NCI-H345 (cell line): Measurements from ENCODE around the gene CAMKK2.
A peak's percentile ranks its signal among the peaks of the same experiment; 100 is the strongest.
"Not testable (repeated sequence)": the region's sequence is repeated elsewhere in the genome, so short reads cannot be mapped to it uniquely, and the experiment has no call there.

Experiments
- DNase-seq: peaks from one replicate; lab custom pipeline; 2025; lab: John Stamatoyannopoulos, UW

CAMKK2 gene

DNA sequence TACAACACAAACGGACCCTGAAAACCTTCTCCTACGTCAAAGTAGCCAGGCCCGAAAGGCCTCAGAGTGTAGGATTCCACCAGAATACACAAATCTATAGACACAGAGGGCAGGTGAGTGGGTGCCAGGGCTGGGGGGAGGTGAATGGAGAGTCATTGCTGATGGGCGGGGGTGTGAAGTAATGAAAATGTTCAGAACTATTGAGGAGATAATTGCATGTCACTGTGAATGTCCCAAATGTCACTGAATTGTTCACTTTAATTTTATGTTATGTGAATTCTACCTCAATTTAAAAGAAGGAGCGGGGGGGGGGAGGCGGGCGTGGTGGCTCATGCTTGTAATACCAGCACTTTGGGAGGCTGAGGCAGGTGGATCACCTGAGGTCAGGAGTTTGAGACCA, 50.6 kb downstream of the CAMKK2 start:
- DNase-seq: no peak

DNA sequence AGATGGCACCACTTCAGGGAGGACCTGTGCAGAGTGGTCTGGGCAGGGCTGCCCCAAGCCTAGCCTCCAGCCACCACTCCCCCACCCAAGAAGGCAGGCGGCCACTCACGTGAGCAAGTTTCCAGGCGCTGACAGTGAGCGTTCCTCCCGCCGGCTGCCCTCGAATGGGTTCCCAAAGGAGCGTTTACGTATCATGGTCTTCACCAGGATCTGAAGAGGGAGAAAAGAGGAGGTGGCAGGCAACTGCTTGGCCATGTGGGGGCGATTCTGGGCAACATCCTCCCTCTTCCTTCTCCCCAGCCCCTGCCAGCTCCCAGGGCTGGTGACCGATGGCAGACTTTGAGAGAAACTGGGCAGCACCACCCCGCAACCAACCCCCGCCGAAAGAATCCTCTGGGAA, 51.5 kb downstream of the CAMKK2 start:
- no peak for DNase-seq

DNA sequence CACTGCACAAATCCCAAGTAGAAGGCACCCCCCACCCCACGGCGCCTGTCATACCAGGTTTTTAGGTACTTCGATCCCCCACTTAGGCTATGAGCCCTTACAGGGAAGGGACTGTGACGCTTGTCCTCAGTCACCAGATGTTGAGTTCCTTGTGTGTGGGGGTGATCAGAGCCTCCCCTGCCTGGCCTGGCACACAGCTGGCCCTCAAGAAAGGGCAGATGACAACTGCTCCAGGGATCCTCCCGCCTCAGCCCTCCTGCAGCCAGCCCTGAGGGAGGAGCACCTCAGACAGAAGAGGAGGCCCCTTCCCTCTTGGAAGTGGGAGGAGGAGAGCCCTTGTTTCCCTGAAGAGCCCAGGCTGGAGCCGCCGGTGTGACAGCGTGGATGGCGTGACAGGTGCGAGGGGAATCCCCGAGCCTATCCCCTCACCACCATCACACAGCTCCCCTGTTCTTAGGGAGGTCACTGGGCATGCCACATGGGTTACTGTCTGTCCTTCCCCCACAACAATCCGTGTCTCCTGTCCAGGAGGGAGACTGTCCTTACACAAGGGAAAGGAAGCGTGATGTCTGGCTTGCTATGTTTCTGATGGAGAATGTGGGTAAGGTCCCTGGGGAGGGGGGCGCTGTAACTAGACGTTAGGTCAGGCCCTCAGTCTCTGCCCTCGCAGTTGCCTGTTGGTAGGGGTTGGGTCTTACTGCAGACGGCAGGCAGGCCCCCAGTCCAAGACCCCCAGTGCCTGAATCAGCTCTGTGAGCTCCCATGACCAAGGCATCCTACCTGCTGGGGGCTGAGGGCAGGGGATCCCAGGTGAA, 55.1 kb downstream of the CAMKK2 start:
- DNase-seq: no peak

DNA sequence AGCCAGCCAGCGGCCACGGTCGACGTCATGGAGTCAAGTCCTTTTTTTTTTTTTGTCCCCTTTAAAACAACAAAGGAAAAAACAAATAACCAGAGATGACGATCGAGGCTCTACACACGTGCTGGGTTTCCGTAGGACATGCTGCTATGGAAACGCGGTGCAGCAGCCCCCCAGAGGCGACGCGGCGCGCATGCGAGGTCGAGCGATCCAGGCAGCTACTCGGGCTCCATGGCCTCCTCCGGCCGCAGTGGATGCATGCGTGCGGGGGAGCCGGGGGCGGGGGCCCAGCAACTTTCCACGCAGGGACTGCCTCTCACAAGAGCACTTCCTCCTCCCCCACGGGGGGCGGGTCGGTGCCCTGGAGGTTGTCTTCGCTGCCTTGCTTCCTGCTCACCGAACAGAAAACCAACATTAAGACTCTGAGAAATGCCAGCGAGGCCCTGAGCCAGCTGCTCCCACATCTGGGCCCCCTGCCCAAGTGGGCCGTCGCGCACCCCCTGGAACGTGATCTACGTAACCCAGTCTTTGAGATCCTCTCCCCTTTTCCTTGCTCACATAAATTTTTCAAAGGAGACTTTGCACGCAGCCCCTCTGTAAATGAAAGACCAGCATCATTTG, 55.9 kb downstream of the CAMKK2 start:
- DNase-seq: no peak

DNA sequence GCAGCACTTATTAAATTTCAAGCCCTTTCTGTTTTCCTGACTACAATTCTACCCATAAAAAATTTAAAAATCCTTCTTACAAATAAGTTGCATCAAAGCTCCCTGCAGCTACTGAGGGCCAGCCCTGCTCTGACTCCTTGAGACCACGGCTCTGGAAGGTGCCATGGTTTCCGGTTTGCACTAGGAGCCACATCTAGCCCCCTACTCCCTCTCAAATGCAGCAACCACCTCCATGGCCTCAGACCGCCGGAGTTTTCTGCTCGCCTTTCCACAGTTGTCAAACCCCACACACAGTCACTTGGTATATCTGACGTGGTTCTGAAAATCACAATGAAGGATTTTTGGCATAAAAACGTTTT, 56.5 kb downstream of the CAMKK2 start:
- no peak for DNase-seq

DNA sequence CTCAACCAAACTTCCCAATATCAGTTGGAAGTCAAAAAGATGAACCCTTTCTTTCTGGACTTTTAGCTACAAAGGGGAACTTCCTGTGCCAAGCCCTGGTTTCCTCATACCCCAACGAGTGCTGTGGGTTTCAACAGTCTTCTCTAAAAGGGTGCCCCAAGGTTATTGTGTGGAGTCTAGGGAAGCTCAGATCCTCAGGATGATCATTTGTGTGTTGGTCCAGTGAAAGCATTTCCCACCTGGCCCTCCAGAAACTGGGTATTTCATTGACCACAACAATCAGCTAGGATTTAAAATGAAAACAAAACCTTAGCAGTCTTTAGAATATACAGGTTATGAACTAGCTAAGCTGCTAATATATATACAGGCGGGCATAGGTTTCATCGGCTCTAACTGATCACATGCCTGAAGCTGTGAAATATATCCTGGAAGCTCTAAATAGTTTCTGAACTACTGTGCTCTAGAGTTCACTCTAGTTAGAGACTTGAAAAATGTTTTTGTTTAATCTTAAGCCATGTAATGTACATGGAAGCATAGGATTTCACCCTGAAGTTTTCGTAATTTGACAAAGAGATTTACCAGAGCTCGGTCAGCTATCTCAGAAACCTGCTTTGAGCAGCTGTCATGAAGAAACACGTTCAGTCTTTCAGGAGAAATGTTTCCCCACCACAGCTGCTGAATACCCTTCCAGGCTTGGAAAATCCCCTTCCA, 57.0 kb downstream of the CAMKK2 start:
- DNase-seq: no peak

DNA sequence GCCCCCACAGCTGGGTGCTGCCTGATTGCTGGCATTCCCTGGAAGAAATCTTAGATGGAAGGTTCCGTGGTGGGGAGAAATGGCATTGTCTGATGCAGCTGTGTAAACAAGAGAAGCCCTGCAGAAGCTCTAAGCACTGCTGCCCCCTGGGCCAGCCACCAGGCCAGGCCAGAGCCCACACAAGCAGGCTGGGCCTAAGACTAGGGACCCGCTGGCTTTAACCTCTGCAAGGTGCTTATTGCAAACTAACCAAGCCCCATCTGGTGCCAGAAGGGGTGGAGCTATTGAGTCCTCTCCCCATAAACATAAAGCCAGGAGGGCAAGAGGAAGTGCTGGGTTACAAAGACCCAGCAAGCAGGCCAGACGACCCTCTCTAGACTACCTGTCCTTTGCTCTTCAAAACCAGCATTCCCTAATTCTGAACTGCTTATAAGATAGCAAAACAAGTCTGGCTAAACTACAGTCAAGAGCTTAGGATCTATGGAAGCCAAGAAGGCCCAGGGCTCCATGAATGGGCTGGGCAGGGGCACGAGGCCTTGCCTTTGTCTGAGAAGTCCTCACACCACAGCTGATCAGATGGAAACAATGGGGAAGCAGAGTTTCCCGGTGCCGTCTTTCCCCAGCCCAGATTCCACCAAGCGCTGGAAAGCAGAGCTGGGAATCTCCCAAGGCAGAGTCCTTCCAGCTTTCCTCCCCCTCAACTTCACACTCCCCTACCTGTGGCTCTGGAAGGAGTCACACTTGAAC, 57.7 kb downstream of the CAMKK2 start:
- DNase-seq: peak; percentile 58

DNA sequence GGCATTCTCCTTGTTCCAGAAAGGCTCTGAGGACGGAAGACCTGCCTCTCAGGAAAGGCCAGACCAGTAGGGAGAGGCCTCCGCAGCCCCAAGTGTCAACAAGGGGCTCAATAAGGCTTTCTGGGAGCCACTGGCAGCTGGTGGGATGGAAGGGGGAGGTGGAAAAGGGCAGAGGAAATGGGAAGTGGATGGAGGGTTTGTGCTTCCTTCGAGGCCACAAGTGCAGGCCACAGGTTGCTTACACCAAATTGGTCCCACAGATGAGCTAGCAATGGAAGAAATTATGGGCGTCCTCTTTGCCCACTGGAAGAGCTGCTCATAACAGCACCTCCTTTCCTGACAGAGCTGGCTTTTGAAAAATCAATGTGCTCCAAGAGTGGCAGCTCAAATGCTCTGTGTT, 58.4 kb downstream of the CAMKK2 start:
- DNase-seq: no peak

DNA sequence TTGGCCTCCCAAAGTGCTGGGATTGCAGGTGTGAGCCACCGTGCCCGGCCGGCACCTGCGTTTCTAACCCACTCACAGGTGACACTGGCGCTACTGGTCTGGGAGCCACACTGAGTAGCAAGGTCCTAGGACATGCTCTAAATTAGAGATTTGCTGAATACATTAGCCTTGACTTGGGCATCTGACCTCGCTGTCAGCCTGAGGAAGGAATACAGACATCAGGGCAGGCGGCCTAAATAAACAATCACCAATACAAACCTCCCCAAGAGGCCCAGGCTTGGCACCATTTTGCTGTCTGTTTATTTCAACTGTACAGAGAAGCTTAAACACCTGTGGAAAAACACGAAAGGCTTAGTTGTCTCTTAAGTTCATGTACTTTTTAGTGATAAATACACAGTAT, 59.1 kb downstream of the CAMKK2 start:
- no peak for DNase-seq

DNA sequence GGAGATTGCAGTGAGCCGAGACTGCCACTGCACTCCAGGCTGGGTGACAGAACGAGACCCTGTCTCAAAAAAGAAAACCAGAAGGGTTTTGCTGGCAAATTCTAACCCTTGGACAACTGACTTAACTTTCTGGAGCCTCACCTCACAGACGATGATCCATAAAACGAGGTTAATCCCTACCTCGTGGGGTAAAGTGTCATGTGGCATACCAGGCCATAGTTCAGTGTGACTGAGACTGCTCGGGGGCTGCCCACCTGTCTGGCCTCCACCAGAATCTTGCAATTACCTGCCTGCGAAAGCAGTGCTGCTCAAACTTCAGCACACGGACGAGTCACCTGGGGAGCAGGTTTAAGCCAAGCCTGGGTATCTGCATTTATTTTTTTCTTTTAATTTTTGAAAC, 59.7 kb downstream of the CAMKK2 start:
- DNase-seq: no peak

DNA sequence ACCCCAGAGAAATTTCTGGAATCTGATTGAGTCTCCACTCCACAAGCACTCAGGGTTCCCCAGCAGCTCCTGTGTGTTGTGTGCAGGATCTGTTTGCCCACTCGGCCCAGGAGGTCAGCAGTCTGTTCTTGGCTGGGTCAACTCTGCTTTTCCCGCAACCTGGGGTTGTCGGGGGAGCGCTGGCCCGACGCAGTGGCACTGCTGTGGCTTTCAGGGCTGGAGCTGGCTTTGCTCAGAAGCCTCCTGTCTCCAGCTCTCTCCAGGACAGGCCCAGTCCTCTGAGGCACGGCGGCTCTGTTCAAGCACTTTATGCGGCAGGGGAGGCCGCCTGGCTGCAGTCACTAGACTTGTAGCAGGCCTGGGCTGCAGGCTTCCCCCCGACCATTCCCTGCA, 62.9 kb downstream of the CAMKK2 start:
- DNase-seq: no peak

DNA sequence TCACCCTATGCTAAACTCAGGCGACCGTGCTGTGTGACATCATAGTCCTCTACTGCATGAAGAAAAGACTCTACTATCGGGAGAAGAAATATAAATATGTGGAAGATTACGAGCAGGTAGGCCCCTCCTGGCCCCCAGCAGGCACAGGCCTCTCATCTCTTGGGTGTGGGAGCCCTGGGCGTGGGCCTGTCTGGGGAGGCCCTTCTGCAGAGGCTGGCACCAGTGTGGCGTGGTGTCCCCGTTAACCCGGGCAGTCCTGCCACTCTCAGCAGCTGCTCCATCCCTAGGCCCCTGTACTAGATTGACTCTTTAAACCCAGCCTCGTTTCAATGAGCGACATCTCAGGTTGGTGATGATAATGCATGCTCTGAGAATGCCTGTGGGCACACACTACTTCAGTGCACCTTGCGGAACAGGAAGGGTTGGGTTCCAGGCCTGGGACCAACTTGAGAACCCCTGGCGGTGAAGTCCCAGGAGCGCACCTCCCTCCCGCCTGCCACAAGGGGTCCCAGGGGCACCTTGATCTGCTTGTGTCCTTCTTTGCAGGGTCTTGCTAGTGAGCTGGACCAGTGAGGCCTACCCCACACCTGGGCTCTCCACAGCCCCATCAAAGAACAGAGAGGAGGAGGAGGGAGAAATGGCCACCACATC, 63.4 kb downstream of the CAMKK2 start:
- DNase-seq: no peak

DNA sequence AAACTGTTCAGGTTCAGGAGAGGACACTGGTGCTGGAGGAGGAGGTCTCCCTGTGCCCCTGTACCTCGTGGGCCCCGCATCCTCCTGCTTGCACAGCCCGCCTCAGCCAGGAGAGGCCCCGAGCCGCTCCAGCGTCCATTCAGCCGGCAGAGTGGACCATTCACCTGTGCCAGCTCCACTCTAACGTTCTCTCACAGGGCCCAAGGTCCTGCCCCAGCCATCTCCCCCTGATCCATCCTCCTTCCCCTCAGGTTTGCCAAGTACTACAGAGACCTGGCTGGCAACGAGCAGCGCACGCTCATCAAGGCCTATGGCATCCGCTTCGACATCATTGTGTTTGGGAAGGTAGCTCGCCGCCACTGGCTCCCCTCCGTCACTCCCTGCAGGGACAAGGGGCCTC, 64.3 kb downstream of the CAMKK2 start:
- DNase-seq: no peak

DNA sequence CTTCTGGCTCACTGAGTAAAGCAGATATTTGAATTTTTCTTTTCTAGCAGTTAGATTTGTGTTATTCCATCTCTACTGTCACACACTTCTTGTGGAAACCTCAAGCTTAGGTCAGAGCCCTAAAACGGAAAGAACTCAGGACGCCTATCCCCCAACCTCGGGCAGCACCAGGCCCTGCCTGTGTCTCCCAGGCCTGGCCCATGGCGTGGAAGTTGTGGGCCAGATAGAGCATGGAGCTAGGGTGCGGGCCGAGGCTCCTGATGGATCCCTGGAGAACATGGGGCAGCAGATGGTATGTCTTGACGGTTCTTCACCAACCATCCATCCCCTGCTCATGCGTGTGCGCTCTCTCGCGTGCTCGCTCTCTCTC, 66.0 kb downstream of the CAMKK2 start:
- DNase-seq: no peak

DNA sequence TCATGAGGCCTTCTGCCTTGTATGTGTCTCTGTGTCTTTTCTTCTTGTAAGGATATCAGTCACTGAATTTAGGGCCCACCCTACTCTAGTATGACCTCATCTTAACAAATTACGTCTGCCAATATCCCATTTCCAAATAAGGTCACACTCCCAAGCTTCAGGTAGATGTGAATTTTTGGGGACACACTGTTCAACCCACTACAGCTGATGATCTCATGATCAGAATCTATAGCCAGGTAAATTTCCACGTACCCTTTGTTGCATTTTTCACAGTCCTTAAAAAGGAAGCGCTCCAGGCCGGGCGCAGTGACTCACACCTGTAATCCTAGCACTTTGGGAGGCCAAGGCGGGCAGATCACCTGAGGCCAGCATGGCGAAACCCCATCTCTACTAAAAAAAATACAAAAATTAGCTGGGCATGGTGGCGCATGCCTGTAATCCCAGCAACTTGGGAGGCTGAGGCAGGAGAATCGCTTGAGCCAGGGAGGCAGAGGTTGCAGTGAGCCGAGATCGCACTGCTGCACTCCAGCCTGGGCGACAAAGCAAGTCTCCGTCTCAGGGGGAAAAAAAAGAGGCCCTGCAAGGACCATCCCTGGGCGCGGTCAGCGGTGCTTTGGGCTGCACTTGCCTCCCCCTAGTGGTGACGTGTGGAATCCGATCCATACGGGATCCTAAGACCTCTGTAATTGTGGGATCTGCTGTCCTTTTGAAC, 66.5 kb downstream of the CAMKK2 start:
- peak; percentile 64 for DNase-seq

DNA sequence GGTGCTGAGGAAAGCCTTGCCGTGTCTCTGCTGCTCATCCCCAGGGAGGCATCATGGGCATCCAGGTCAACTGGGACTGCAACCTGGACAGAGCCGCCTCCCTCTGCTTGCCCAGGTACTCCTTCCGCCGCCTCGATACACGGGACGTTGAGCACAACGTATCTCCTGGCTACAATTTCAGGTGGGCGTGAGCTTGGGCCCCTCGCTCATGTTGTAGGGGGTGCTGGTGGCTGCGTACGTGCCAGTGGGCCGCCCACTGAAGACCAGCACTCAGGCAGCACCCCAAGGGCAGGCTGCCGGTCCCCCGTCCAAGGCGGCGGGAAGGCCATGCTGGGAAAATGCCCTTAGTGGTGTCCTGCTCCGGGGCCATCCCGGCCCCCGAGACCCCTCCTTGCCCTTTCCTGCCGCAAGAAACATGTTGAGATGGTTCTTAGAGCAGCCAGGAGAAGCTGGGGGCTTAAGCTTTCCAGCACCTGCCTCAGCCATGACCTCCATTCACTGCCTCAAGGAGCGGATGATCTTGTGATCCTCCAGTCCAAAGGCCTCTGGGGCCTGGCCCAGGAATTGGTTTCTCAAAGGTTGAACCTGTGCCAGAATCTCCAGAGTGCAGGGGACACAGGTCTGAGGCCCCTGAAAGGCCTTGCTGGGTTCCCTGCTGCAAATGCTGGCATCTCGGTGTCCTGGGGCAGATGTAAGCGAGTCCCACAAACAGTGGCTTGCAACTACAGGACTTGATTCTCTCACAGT, 67.4 kb downstream of the CAMKK2 start:
- no peak for DNase-seq

DNA sequence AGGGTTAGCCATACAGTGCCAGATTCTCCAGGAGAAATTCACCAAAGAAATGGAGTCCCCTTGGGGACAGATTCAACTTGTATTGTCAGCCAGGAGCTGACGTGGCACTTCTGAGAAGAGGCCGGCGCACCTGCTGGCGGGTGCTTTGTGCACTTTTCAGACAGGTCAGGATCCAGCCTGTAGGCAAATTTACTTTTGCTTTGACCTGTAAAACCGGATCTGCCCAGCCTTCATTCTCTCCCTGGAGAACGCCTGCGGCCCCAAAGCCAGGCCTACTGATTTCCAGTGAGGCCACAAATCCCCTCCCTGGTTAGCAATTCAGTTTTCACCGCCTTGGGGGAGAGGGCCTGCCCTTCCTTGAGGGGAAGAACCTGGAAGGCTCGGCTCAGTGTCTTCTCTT, 69.2 kb downstream of the CAMKK2 start:
- DNase-seq: no peak

DNA sequence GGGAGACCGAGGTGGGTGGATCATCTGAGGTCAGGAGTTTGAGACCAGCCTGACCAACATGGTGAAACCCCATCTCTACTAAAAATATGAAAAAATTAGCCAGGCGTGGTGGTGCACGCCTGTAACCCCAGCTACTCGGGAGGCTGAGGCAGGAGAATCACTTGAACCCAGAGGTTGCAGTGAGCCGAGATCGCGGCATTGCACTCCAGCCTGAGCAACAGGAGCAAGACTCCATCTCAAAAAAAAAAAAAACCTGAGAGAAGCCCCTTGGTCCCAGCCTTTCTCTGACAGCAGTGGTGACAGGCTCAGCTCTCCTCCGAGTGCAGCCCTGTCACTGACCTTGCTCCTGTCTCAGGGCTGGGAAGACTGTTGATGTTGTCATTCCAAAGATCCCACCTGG, 69.6 kb downstream of the CAMKK2 start:
- DNase-seq: not testable (repeated sequence)

DNA sequence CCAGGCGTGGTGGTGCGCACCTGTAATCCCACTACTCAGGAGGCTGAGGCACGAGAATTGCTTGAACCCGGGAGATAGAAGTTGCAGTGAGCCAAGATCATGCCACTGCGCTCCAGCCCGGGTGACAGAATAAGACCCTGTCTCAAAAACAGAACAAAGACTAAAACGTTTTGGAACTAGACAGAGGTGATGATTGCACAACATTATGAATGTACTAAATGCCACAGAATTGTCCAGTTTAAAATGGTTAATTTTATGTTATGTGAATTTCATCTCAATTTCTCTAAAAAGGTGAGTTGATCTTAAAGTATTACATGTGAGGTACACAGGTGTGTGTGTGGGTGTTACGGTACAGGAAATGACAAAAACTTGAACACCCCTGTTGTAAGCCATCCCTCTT, 70.1 kb downstream of the CAMKK2 start:
- DNase-seq: no peak

DNA sequence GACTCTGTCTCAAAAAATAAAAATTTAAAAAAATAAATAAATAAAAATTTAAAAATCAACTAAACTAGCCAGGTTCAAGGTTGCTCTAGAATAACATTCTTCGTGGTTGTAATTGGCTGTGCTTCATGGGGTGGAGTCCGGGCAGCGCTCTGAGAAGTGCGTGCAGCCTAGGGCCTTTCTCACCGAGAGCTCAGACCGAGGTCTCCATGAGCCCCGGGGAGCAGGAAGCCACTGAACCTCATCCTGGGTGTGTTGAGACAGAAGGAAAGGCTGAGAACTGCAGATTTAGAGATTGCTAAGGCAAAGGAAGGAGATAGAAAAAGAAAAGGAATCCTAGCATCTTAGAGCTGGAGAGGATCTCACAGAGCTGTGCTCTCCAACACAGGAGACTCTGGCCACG, 71.9 kb downstream of the CAMKK2 start:
- no peak for DNase-seq
